HepG2 (cell line): ENCODE results near the gene ANO1. TPM values are rescaled to one million over a fixed set of nuclear protein-coding genes. Genes with fewer than 3 reads are reported as not detected.

Experiments
- ATAC-seq: fragments of 200-7000 bp; cut with Tn5 transposase; 3 replicates; pipeline ENCODE4 v1.9.1; 2020; ENCODE audit warnings: mild to moderate bottlenecking, moderate library complexity
- BruUV-seq: library from RNA; stranded (reverse); fragments of 400-500 nt; replicated peaks from 2 replicates; lab custom pipeline; 2021; lab: Mats Ljungman, UMichigan
- CTCF ChIA-PET: fragments of 300-600 bp; formaldehyde crosslinking; extraction: SDS; loops from one replicate; lab custom pipeline; 2021; ENCODE audit warnings: low total read pairs, inconsistent platforms, low intra/inter-chr PET ratio; lab: Yijun Ruan, JAX
- POLR2A ChIA-PET: fragments of 350-600 bp; sonication (Branson Sonifier 250); formaldehyde crosslinking; loops from one replicate; lab custom pipeline; 2020; ENCODE audit warnings: antibody characterized with exemption, inconsistent platforms; lab: Yijun Ruan, JAX
- DNase-seq: peaks from one replicate; pipeline ENCODE4 v3.0.0-alpha.2; 2015; ENCODE audit warnings: low spot score
- FAIRE-seq: peaks from 3 replicates; lab custom pipeline; 2011; peaks lifted over from hg19 to GRCh38; lab: Jason Lieb, UNC
- H2AFZ ChIP-seq: one replicate; pipeline ENCODE4 v1.6.1; 2011; ENCODE audit warnings: low read length, inconsistent platforms
- H3K27ac ChIP-seq: fragments of 300-600 bp; 3 replicates; pipeline ENCODE4 v1.8.0; 2011; ENCODE audit warnings: mixed run types, mild to moderate bottlenecking, mixed read lengths, low read length, inconsistent platforms; ENCODE audit not compliant: insufficient read depth; ENCODE audit errors: extremely low read length
- H3K27me3 ChIP-seq, 2 experiments: fragments of 200-600 bp in 1 of 2; 2 replicates in 1 of 2; 3 replicates in 1 of 2; pipeline versions ENCODE4 v1.6.0 to v1.8.0; 2011; ENCODE audit warnings: low read length in 2 of 2, mild to moderate bottlenecking in 2 of 2, moderate library complexity in 2 of 2, inconsistent platforms in 1 of 2; ENCODE audit not compliant: insufficient read depth in 2 of 2, control insufficient read depth in 1 of 2
- H3K36me3 ChIP-seq, 2 experiments: fragments of 200-600 bp in 1 of 2; replicated peaks in 1 of 2; 2 replicates in 1 of 2; 3 replicates in 1 of 2; pipeline versions ENCODE4 v1.5.1 to v1.8.0; 2011; ENCODE audit warnings: low read length in 2 of 2, inconsistent platforms in 1 of 2; ENCODE audit not compliant: insufficient read depth in 2 of 2, control insufficient read depth in 1 of 2
- H3K4me1 ChIP-seq: 2 replicates; pipeline ENCODE4 v1.5.1; 2012; ENCODE audit warnings: low read length, inconsistent platforms; ENCODE audit not compliant: insufficient read depth
- H3K4me2 ChIP-seq: 2 replicates; pipeline ENCODE4 v1.6.0; 2011; ENCODE audit warnings: low read depth, low read length, inconsistent platforms
- H3K4me3 ChIP-seq, 3 experiments: fragments of 200-600 bp in 1 of 3; sonication (generic), shearing (Covaris generic) in 1 of 3; replicated peaks in 1 of 3; 2 replicates each; pipeline ENCODE4 v1.5.1; 2011 to 2016; ENCODE audit warnings: low read length in 3 of 3, inconsistent platforms in 2 of 3, low read depth in 2 of 3, mild to moderate bottlenecking in 2 of 3, control low read depth in 1 of 3, mixed read lengths in 1 of 3; ENCODE audit not compliant: insufficient read depth in 1 of 3
- H3K79me2 ChIP-seq: one replicate; pipeline ENCODE4 v1.6.1; 2011; ENCODE audit warnings: low read length, inconsistent platforms; ENCODE audit not compliant: insufficient read depth
- H3K9ac ChIP-seq: 2 replicates; pipeline ENCODE4 v1.6.0; 2011; ENCODE audit warnings: mild to moderate bottlenecking, low read depth, low read length, inconsistent platforms; ENCODE audit not compliant: insufficient read depth
- H3K9me3 ChIP-seq: 2 replicates; pipeline ENCODE4 v1.5.1; 2012; ENCODE audit warnings: mild to moderate bottlenecking, low read length
- H4K20me1 ChIP-seq: 2 replicates; pipeline ENCODE4 v1.6.0; 2011; ENCODE audit warnings: inconsistent platforms, mild to moderate bottlenecking, low read length, moderate library complexity; ENCODE audit not compliant: insufficient read depth
- AFF4 ChIP-seq: sonication (generic); formaldehyde crosslinking; IDR thresholded peaks from 2 replicates; pipeline ENCODE4 v1.4.0; 2020; ENCODE audit warnings: missing genetic modification reagents
- ARNT2 ChIP-seq: sonication (generic); formaldehyde crosslinking; IDR thresholded peaks from 2 replicates; pipeline ENCODE4 v1.8.0; 2022; ENCODE audit warnings: mild to moderate bottlenecking, low read depth, missing genetic modification reagents, moderate library complexity
- HBP1 ChIP-seq: IDR thresholded peaks from 2 replicates; pipeline ENCODE4 v1.6.1; 2016; ENCODE audit warnings: low read depth, control low read depth
- KAT7 ChIP-seq: IDR thresholded peaks from 2 replicates; pipeline ENCODE4 v1.6.1; 2018; ENCODE audit warnings: borderline replicate concordance, missing compliant biosample characterization
- MIER2 ChIP-seq: IDR thresholded peaks from 2 replicates; pipeline ENCODE4 v1.6.1; 2016; ENCODE audit warnings: missing biosample characterization, missing genetic modification reagents
- NR2F6 ChIP-seq, 2 experiments: IDR thresholded peaks; 2 replicates each; pipeline ENCODE4 v1.6.1; 2016; ENCODE audit warnings: antibody characterized with exemption in 1 of 2, mild to moderate bottlenecking in 1 of 2
- PHF5A ChIP-seq: IDR thresholded peaks from one replicate; pipeline ENCODE4 v1.6.1; 2018; ENCODE audit warnings: low read depth, missing genetic modification reagents; ENCODE audit not compliant: unreplicated experiment
- PRPF4 ChIP-seq: fragments of 200-400 bp; formaldehyde crosslinking; IDR thresholded peaks from 2 replicates; pipeline ENCODE4 v1.6.1; 2016; ENCODE audit warnings: low read length, low read depth; ENCODE audit not compliant: poor library complexity, severe bottlenecking
- RAD51 ChIP-seq: fragments of 450-650 bp; IDR thresholded peaks from 2 replicates; pipeline ENCODE4 v1.6.1; 2016; ENCODE audit warnings: borderline replicate concordance
- RXRA ChIP-seq: sonication (generic); formaldehyde crosslinking; IDR thresholded peaks from 2 replicates; pipeline ENCODE4 v1.5.1; 2020; ENCODE audit warnings: missing genetic modification reagents
- UBTF ChIP-seq: sonication (generic); formaldehyde crosslinking; IDR thresholded peaks from 2 replicates; pipeline ENCODE4 v1.4.0; 2020; ENCODE audit warnings: mild to moderate bottlenecking, missing genetic modification reagents
- ZFAT ChIP-seq: sonication (generic); formaldehyde crosslinking; conservative IDR thresholded peaks from 2 replicates; pipeline ENCODE4 v1.8.1; 2023; ENCODE audit warnings: missing genetic modification reagents, inconsistent platforms
- ZNF20 ChIP-seq: sonication (generic); formaldehyde crosslinking; IDR thresholded peaks from 2 replicates; pipeline ENCODE4 v1.4.0; 2020; ENCODE audit warnings: mild to moderate bottlenecking, moderate library complexity, missing genetic modification reagents
- ZNF329 ChIP-seq: sonication (generic); formaldehyde crosslinking; IDR thresholded peaks from 2 replicates; pipeline ENCODE4 v1.9.0; 2021; ENCODE audit warnings: low read depth, mild to moderate bottlenecking, missing genetic modification reagents
- ZNF343 ChIP-seq: sonication (generic); formaldehyde crosslinking; IDR thresholded peaks from 2 replicates; pipeline ENCODE4 v1.4.0; 2020; ENCODE audit warnings: mild to moderate bottlenecking, missing genetic modification reagents
- ZNF446 ChIP-seq: sonication (generic); formaldehyde crosslinking; IDR thresholded peaks from 2 replicates; pipeline ENCODE4 v1.5.0; 2020; ENCODE audit warnings: mild to moderate bottlenecking, missing genetic modification reagents
- ZNF775 ChIP-seq: sonication (generic); formaldehyde crosslinking; IDR thresholded peaks from 2 replicates; pipeline ENCODE4 v1.4.0; 2020; ENCODE audit warnings: missing genetic modification reagents, mild to moderate bottlenecking, moderate library complexity, borderline replicate concordance
- ZSCAN21 ChIP-seq: sonication (generic); formaldehyde crosslinking; IDR thresholded peaks from 2 replicates; pipeline ENCODE4 v1.8.0; 2022; ENCODE audit warnings: mild to moderate bottlenecking, missing genetic modification reagents, moderate library complexity, borderline replicate concordance
- WGBS: methylation state at CpG from one replicate; pipeline ENCODE4 v1.1.6; 2017; ENCODE audit warnings: low lambda C conversion rate; 5-methylcytosine and 5-hydroxymethylcytosine counted together
- in situ Hi-C: cut with HindIII; loops from 2 replicates; pipeline ENCODE4 v1.10.0; 2017; ENCODE audit warnings: low pct_unique_long_range_greater_than_20kb; ENCODE audit not compliant: extremely low pct_ligation_motif_present
- intact Hi-C: fragments of 100-400 bp; cut with micrococcal nuclease; formaldehyde crosslinking; loops from one replicate; pipeline ENCODE4 v1.10.0; 2022; ENCODE audit not compliant: unreplicated experiment
- polyA plus RNA-seq, 8 experiments: library from polyadenylated mRNA; depleted of rRNA in 3 of 8; stranded (reverse) in 7 of 8; unstranded in 1 of 8; fragments of >200 nt; fragmentation: Illumina TruSeq in 4 of 8; extraction: Trizol in 4 of 8; gene quantifications; 2 replicates each; pipeline versions ENCODE4 v1.2.1 to v1.2.3, GENCODE V29; 2011 to 2016; ENCODE audit warnings: low read depth in 4 of 8, missing spikeins in 1 of 8, mixed read lengths in 1 of 8; ENCODE audit not compliant: insufficient read depth in 1 of 8
- total RNA-seq, 5 experiments: library from RNA; depleted of rRNA; stranded (reverse); fragments of >200 nt; fragmentation: Illumina TruSeq; extraction: Trizol; gene quantifications; 2 replicates each; pipeline ENCODE4 v1.2.3, GENCODE V29; 2016; ENCODE audit warnings: low read depth in 1 of 5

Gene ANO1
- total and polyA plus RNA-seq, 2 of the 13 experiments (the other 11 are each of a cell fraction or from before 2014, with no cell fraction given): not detected

GRCh38 chr11:70186420-70186819, 108.3 kb downstream of the ANO1 start (continued):
- TF ChIP-seq AFF4 (no peak), PHF5A (CRISPR knock-in tag) (no peak), KAT7 (CRISPR knock-in tag) (no peak), ARNT2 (CRISPR knock-in tag) (no peak), UBTF (CRISPR knock-in tag) (no peak), MIER2 (CRISPR knock-in tag) (no peak)

- CTCF ChIA-PET: no interaction called here
- 3% methylated on average over 8 of the region's 10 CpGs for WGBS
- no peak overlapping the region for H3K27ac ChIP-seq
- H3K79me2 ChIP-seq: no peaks in the 10 kb centered on the region
- no peak for DNase-seq
- no peak overlapping the region for H2AFZ ChIP-seq
- intact Hi-C loops: no loop called here
- in situ Hi-C loops: no loop called here
- no TSS peak for BruUV-seq
- no peak overlapping the region for H3K9ac ChIP-seq
- H4K20me1 ChIP-seq: no peaks in the 10 kb centered on the region; the same call in 1 of the 2 replicates
- H3K27me3 ChIP-seq: peaks cover 10 to 64% of the 10 kb centered on the region in 2 experiments; a peak in 4 of 5 replicates
- no peak for ATAC-seq
- H3K4me1 ChIP-seq: no peaks in the 10 kb centered on the region
- no peak overlapping the region for H3K4me3 ChIP-seq
- H3K9me3 ChIP-seq: no peaks in the 10 kb centered on the region
- no peaks in the 10 kb centered on the region for H3K36me3 ChIP-seq
- no peak for FAIRE-seq
- POLR2A ChIA-PET: no interaction called here
- H3K4me2 ChIP-seq: no peak overlapping the region
- TF ChIP-seq ZNF446 (CRISPR knock-in tag): no peak
- no peak for TF ChIP-seq ZNF20
- TF ChIP-seq RAD51: no peak
- no peak for TF ChIP-seq NR2F6 (IDR thresholded peaks at IDR 0.05)
- TF ChIP-seq NR2F6 (CRISPR knock-in tag; IDR thresholded peaks at IDR 0.05): no peak
- no peak for TF ChIP-seq PRPF4
- TF ChIP-seq ZNF343: no peak
- TF ChIP-seq ZFAT (CRISPR knock-in tag): no peak
- TF ChIP-seq ZNF775 (CRISPR knock-in tag): no peak
- TF ChIP-seq ZNF329 (CRISPR knock-in tag): no peak
- no peak for TF ChIP-seq RXRA (CRISPR knock-in tag)
- TF ChIP-seq HBP1 (CRISPR knock-in tag): no peak
- no peak for TF ChIP-seq ZSCAN21 (CRISPR knock-in tag)
Measured at GRCh38 chr11:70186936-70187335, 108.8 kb downstream of the ANO1 start.
